B cell (primary cell): ENCODE data around the gene CD177. TPM values are rescaled to one million over a fixed set of nuclear protein-coding genes. Genes with fewer than 3 reads are reported as not detected.
"Not testable (repeated sequence)": the region's sequence is repeated elsewhere in the genome, so short reads cannot be mapped to it uniquely, and the experiment has no call there.

Source experiments
- ATAC-seq: fragments of 200-7000 bp; cut with Tn5 transposase; one replicate; pipeline ENCODE4 v1.10.0; 2021; ENCODE audit warnings: low read depth, mild to moderate bottlenecking, moderate number of reproducible peaks, moderate library complexity
- CTCF ChIA-PET: fragments of 350-600 bp; sonication (Branson Sonifier 250); formaldehyde crosslinking; loops from one replicate; lab custom pipeline; 2021; ENCODE audit warnings: antibody characterized with exemption, inconsistent platforms; lab: Charles Lee
- POLR2A ChIA-PET: fragments of 350-600 bp; sonication (Branson Sonifier 250); formaldehyde crosslinking; loops from one replicate; lab custom pipeline; 2021; ENCODE audit warnings: antibody characterized with exemption; lab: Charles Lee
- DNase-seq: peaks from one replicate; pipeline ENCODE4 v3.0.0; 2013
- H2AFZ ChIP-seq: 2 replicates; pipeline ENCODE4 v1.6.1; 2012; ENCODE audit warnings: mild to moderate bottlenecking, low read depth, low read length; ENCODE audit not compliant: insufficient read depth, poor library complexity, severe bottlenecking
- H3K27ac ChIP-seq, 2 donors: 1 replicate in 1 of 2; 2 replicates in 1 of 2; pipeline ENCODE4 v1.5.1; 2012 to 2013; ENCODE audit warnings: low read length in 2 of 2, mild to moderate bottlenecking in 2 of 2, moderate library complexity in 1 of 2
- H3K27me3 ChIP-seq, 4 experiments: fragments of 200-600 bp in 1 of 4; sonication (generic) in 1 of 4; replicated peaks in 1 of 4; 1 replicate in 2 of 4; 2 replicates in 2 of 4; pipeline versions ENCODE4 v1.6.1 to v1.7.0; 2013 to 2016; ENCODE audit warnings: low read length in 3 of 4, mild to moderate bottlenecking in 2 of 4, mixed read lengths in 1 of 4, moderate library complexity in 1 of 4; ENCODE audit not compliant: insufficient read depth in 4 of 4, control insufficient read depth in 3 of 4; ENCODE audit errors: control extremely low read depth in 1 of 4
- H3K36me3 ChIP-seq, 2 experiments: replicated peaks in 1 of 2; 1 replicate in 1 of 2; 2 replicates in 1 of 2; pipeline versions ENCODE4 v1.6.1 to v1.7.1; 2013; ENCODE audit warnings: low read length in 1 of 2; ENCODE audit not compliant: insufficient read depth in 2 of 2, control insufficient read depth in 1 of 2; ENCODE audit errors: control extremely low read depth in 1 of 2, extremely low read depth in 1 of 2
- H3K4me1 ChIP-seq, 2 donors: fragments of 200-600 bp in 1 of 2; sonication (generic) in 1 of 2; 1 replicate in 1 of 2; 2 replicates in 1 of 2; pipeline versions ENCODE4 v1.5.1 to v1.6.1; 2013 to 2017; ENCODE audit warnings: low read length in 2 of 2; ENCODE audit not compliant: control insufficient read depth in 2 of 2, insufficient read depth in 2 of 2
- H3K4me2 ChIP-seq: replicated peaks from 2 replicates; pipeline ENCODE3; 2012; ENCODE audit warnings: mild to moderate bottlenecking, low read depth, low read length; ENCODE audit not compliant: poor library complexity, severe bottlenecking
- H3K4me3 ChIP-seq, 5 experiments: fragments of 200-600 bp in 1 of 5; sonication (generic) in 1 of 5; 1 replicate in 3 of 5; 2 replicates in 2 of 5; pipeline versions ENCODE4 v1.5.1 to v1.7.0; 2011 to 2016; ENCODE audit warnings: low read length in 4 of 5, mild to moderate bottlenecking in 4 of 5, low read depth in 2 of 5, control low read depth in 1 of 5, moderate library complexity in 1 of 5; ENCODE audit not compliant: insufficient read depth in 1 of 5; ENCODE audit errors: control extremely low read depth in 1 of 5, extremely low read depth in 1 of 5
- H3K79me2 ChIP-seq: fragments of 200-600 bp; sonication (generic); one replicate; pipeline ENCODE4 v1.6.0; 2016; ENCODE audit warnings: low read length; ENCODE audit not compliant: control insufficient read depth, insufficient read depth
- H3K9ac ChIP-seq: fragments of 200-600 bp; sonication (generic); 2 replicates; pipeline ENCODE4 v1.6.1; 2017; ENCODE audit warnings: mild to moderate bottlenecking, low read length, moderate library complexity
- H3K9me3 ChIP-seq, 3 donors: one replicate each; pipeline versions ENCODE4 v1.6.1 to v1.7.1; 2013; ENCODE audit warnings: low read length in 2 of 3; ENCODE audit not compliant: control insufficient read depth in 2 of 3, insufficient read depth in 1 of 3; ENCODE audit errors: control extremely low read depth in 1 of 3
- H4K20me1 ChIP-seq: 2 replicates; pipeline ENCODE4 v1.6.0; 2012; ENCODE audit warnings: mild to moderate bottlenecking, low read length; ENCODE audit not compliant: insufficient read depth, control insufficient read depth, poor library complexity, severe bottlenecking
- H3K27ac Mint-ChIP-seq: one replicate; pipeline ENCODE4 v1.8.0; 2021; ENCODE audit warnings: mixed read lengths
- H3K27me3 Mint-ChIP-seq: one replicate; pipeline ENCODE4 v1.8.0; 2021; ENCODE audit warnings: mixed read lengths
- H3K4me1 Mint-ChIP-seq: one replicate; pipeline ENCODE4 v1.8.0; 2021; ENCODE audit warnings: mixed read lengths
- H3K4me3 Mint-ChIP-seq: one replicate; pipeline ENCODE4 v1.8.0; 2021; ENCODE audit warnings: mixed read lengths
- H3K9me3 Mint-ChIP-seq: one replicate; pipeline ENCODE4 v1.8.0; 2022; ENCODE audit warnings: mixed read lengths; ENCODE audit not compliant: insufficient read depth
- EZH2 ChIP-seq: IDR thresholded peaks from 2 replicates; pipeline ENCODE4 v1.6.1; 2012; ENCODE audit warnings: borderline replicate concordance, low read depth, mild to moderate bottlenecking, moderate library complexity, low read length; ENCODE audit not compliant: insufficient read depth, poor library complexity, severe bottlenecking
- WGBS: methylation state at CpG from one replicate; pipeline ENCODE4 v1.1.5; 2013; ENCODE audit warnings: missing lambda C conversion rate; ENCODE audit not compliant: insufficient coverage; 5-methylcytosine and 5-hydroxymethylcytosine counted together
- intact Hi-C: fragments of 100-400 bp; cut with micrococcal nuclease; formaldehyde crosslinking; loops from one replicate; pipeline ENCODE4 v1.10.0; 2022
- polyA plus RNA-seq: library from polyadenylated mRNA; depleted of rRNA; stranded (reverse); fragments of >200 nt; gene quantifications from 2 replicates; pipeline ENCODE4 v1.2.3, GENCODE V29; 2012
- total RNA-seq, 2 donors: library from RNA; stranded (reverse); fragments of 120-200 nt in 1 of 2; gene quantifications; 1 replicate in 1 of 2; 2 replicates in 1 of 2; pipeline versions ENCODE4 v1.2.3 to v1.2.4, GENCODE V29; 2013 to 2022
- TF ChIP-seq, protein P1 (sequence below): fragments of 200-600 bp; IDR thresholded peaks from one replicate; pipeline ENCODE4 v1.8.0; 2022; ENCODE audit warnings: antibody characterized with exemption, mild to moderate bottlenecking

The CD177 gene
- total and polyA plus RNA-seq, 2 donors (not counting 1 experiment from before 2014, with no cell fraction given): not detected

DNA sequence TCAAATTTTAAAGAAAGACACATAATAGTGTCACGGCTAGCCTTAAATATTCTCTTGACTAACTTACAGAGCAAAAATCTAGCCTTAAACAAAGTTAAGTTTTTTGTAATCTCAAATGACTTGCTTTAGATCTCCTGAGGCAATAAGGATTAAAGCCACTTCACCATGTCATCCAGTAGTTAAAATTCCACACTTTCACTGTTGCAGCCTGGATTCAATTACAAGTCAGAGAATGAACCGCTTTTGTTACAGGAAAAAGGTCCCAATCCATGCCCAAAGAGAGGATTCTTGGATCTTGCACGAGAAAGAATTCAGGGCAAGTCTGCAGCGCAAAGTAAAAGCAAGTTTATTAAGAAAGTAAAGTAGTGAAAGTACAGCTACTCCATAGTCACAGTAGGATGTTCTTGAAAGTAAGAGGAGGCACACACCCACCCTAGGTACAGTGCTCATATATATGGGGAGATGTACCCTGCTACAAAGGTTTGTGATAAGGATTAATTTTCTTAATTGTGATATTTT is 34.6 kb upstream of the CD177 start:
- no peak overlapping the region for H2AFZ ChIP-seq
- ATAC-seq: no peak
- no peaks in the 10 kb centered on the region for H3K36me3 ChIP-seq
- no peak overlapping the region for H3K4me3 ChIP-seq
- TF ChIP-seq, protein P1, sequence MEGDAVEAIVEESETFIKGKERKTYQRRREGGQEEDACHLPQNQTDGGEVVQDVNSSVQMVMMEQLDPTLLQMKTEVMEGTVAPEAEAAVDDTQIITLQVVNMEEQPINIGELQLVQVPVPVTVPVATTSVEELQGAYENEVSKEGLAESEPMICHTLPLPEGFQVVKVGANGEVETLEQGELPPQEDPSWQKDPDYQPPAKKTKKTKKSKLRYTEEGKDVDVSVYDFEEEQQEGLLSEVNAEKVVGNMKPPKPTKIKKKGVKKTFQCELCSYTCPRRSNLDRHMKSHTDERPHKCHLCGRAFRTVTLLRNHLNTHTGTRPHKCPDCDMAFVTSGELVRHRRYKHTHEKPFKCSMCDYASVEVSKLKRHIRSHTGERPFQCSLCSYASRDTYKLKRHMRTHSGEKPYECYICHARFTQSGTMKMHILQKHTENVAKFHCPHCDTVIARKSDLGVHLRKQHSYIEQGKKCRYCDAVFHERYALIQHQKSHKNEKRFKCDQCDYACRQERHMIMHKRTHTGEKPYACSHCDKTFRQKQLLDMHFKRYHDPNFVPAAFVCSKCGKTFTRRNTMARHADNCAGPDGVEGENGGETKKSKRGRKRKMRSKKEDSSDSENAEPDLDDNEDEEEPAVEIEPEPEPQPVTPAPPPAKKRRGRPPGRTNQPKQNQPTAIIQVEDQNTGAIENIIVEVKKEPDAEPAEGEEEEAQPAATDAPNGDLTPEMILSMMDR: no peak
- no peak for TF ChIP-seq EZH2
- H3K4me1 ChIP-seq: no peaks in the 10 kb centered on the region
- Mint-ChIP-seq H3K27me3 (peaks cover 8% of the 10 kb centered on the region), H3K9me3 (peaks cover 2% of the 10 kb centered on the region), H3K27ac (no peak overlapping the region), H3K4me3 (no peak overlapping the region), H3K4me1 (no peaks in the 10 kb centered on the region)
- no peaks in the 10 kb centered on the region for H3K27me3 ChIP-seq
- no peak overlapping the region for H3K9ac ChIP-seq
- no peaks in the 10 kb centered on the region for H3K79me2 ChIP-seq
- ChIA-PET POLR2A (no interaction called here), CTCF (no interaction called here)
- 50% methylated on average over 1 of the region's 4 CpGs for WGBS
- H3K9me3 ChIP-seq: peaks cover 0 to 8% (median 0%) of the 10 kb centered on the region in 3 donors
- no peak overlapping the region for H3K27ac ChIP-seq
- intact Hi-C loops: no loop called here
- no peak overlapping the region for H3K4me2 ChIP-seq
- DNase-seq: no peak
- no peaks in the 10 kb centered on the region for H4K20me1 ChIP-seq

DNA sequence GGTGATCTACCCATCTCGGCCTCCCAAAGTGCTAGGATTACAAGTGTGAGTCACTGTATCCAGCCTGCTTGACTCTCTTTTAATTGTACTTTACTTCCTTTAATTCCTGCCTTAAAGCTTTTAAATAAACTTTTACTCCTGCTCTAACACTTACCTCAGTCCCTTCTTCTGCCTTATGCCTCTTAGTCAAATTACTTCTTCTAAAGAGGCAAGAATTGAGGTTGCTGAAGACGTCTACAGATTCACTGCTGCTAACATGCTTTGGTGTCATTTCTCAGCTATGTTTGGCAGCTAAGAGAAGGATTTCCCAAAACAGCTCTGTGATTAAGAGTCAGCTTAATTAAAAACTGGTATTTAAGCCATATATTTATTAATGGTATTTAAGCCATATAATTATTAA is 32.9 kb upstream of the CD177 start:
- WGBS: 44% methylated on average over 1 of the region's 2 CpGs
- Mint-ChIP-seq H3K27me3 (peaks cover 8% of the 10 kb centered on the region), H3K4me3 (no peak overlapping the region), H3K4me1 (no peaks in the 10 kb centered on the region), H3K9me3 (peaks cover 2% of the 10 kb centered on the region), H3K27ac (no peak overlapping the region)
- Histone ChIP-seq H3K4me1 (no peaks in the 10 kb centered on the region), H3K36me3 (no peaks in the 10 kb centered on the region), H3K4me3 (no peak overlapping the region), H2AFZ (no peak overlapping the region), H4K20me1 (no peaks in the 10 kb centered on the region), H3K79me2 (no peaks in the 10 kb centered on the region), H3K9ac (no peak overlapping the region), H3K9me3 (peaks cover 0 to 5% (median 0%) of the 10 kb centered on the region in 3 donors), H3K27me3 (no peaks in the 10 kb centered on the region), H3K4me2 (no peak overlapping the region), H3K27ac (no peak overlapping the region)
- POLR2A ChIA-PET: no interaction called here
- ATAC-seq (no peak), DNase-seq (no peak)
- TF ChIP-seq, protein P1: no peak
- TF ChIP-seq EZH2: no peak
- CTCF ChIA-PET: no interaction called here
- intact Hi-C loops: no loop called here

DNA sequence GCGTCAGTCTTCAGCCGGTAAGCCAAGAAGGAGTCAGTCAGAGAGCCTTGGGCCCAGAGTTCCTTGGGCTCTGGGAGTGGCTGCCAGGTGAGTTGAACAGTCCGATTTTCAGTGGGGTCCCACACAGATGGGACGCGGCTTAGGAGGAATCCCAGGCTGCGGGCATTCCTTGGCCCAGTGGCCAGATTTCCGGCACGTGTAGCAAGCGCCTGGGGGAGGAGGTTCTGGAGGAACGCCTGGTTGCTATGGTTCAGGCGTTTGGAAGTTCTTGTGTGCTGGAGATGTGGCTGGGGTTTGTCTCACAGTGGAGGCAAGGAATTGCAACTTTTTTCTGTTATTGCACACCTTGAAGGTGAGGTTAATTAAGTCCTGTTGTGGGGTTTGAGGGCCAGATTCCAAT is 26.7 kb upstream of the CD177 start:
- H3K9me3 Mint-ChIP-seq, H3K27me3 Mint-ChIP-seq, H4K20me1 ChIP-seq, H3K27me3 ChIP-seq, H3K27ac ChIP-seq, H3K27ac Mint-ChIP-seq, H3K4me1 ChIP-seq, H3K4me3 ChIP-seq, H3K79me2 ChIP-seq, H3K4me3 Mint-ChIP-seq, POLR2A ChIA-PET, H3K4me2 ChIP-seq, H3K9ac ChIP-seq, H3K36me3 ChIP-seq, ATAC-seq, H3K9me3 ChIP-seq, H3K4me1 Mint-ChIP-seq, CTCF ChIA-PET, intact Hi-C loops, H2AFZ ChIP-seq, DNase-seq: not testable (repeated sequence)
- WGBS: 100% methylated on average over 3 of the region's 11 CpGs
